Vagina (tissue), 2 donors: ENCODE measurements around the gene RERG.

Experiments
- CTCF ChIP-seq, 3 experiments: fragments of 450-650 bp in 2 of 3; fragments of 200-600 bp in 1 of 3; sonication (generic) in 1 of 3; IDR thresholded peaks; one replicate each; pipeline ENCODE4 v1.5.1; 2017 to 2019; ENCODE audit warnings: antibody characterized with exemption in 3 of 3, mild to moderate bottlenecking in 2 of 3, moderate library complexity in 2 of 3
- POLR2A ChIP-seq, 2 donors: fragments of 450-650 bp; IDR thresholded peaks; one replicate each; pipeline ENCODE4 v1.6.1; 2017; ENCODE audit warnings: antibody characterized with exemption in 2 of 2, mild to moderate bottlenecking in 2 of 2, moderate library complexity in 2 of 2
- POLR2AphosphoS5 ChIP-seq, 2 donors: sonication (generic); formaldehyde crosslinking; IDR thresholded peaks; one replicate each; pipeline ENCODE4 v1.9.0; 2017; ENCODE audit warnings: antibody characterized with exemption in 2 of 2, mild to moderate bottlenecking in 2 of 2, low read depth in 1 of 2; ENCODE audit not compliant: insufficient read depth in 1 of 2

- TF ChIP-seq POLR2A (IDR thresholded peaks at IDR 0.05) (no peak), CTCF (IDR thresholded peaks at IDR 0.05) (no peak), POLR2AphosphoS5 (IDR thresholded peaks at IDR 0.05; ENCODE audit: insufficient read depth in 1 of 2, low read depth in 1 of 2) (no peak)
Observed at GRCh38 chr12:15206831-15207389, 14.3 kb downstream of the RERG start.
